Activated CD4-positive, alpha-beta T cell treated with anti-CD3 and anti-CD28 coated beads, Interleukin-2, Interleukin-6, amounts not matched to agents 100 ng/mL and 50 ng/mL, durations not matched to agents 16 hours and 8 hours (primary cell): Measurements from ENCODE around the gene SH3RF1.
A peak's percentile ranks its signal among the peaks of the same experiment; 100 is the strongest.

Source experiments
- DNase-seq: peaks from one replicate; pipeline ENCODE4 v3.0.0-alpha.2; 2020

SH3RF1 gene

GRCh38 chr4:169274033-169274432, 3.3 kb upstream of the SH3RF1 start:
- no peak for DNase-seq

- no peak for DNase-seq
Measured at GRCh38 chr4:169272265-169272886, 1.6 kb upstream of the SH3RF1 start.

GRCh38 chr4:169271692-169272007, 894 bp upstream of the SH3RF1 start:
- DNase-seq: no peak

GRCh38 chr4:169269916-169270809, 593 bp downstream of the SH3RF1 start:
- DNase-seq: peak; percentile 31

- no peak for DNase-seq
Measured at GRCh38 chr4:169268951-169269760, 1.6 kb downstream of the SH3RF1 start.

GRCh38 chr4:169267070-169267469, 3.7 kb downstream of the SH3RF1 start:
- DNase-seq: no peak

- no peak for DNase-seq
Measured at GRCh38 chr4:169266661-169267060, 4.1 kb downstream of the SH3RF1 start.

- no peak for DNase-seq
Measured at GRCh38 chr4:169266081-169266480, 4.7 kb downstream of the SH3RF1 start.

- DNase-seq: no peak
Measured at GRCh38 chr4:169263791-169264392, 6.9 kb downstream of the SH3RF1 start.

- DNase-seq: no peak
Measured at GRCh38 chr4:169260217-169260866, 10.4 kb downstream of the SH3RF1 start.

GRCh38 chr4:169259271-169259670, 11.5 kb downstream of the SH3RF1 start:
- no peak for DNase-seq

- no peak for DNase-seq
Measured at GRCh38 chr4:169258141-169258540, 12.6 kb downstream of the SH3RF1 start.

- DNase-seq: no peak
Measured at GRCh38 chr4:169256856-169257761, 13.6 kb downstream of the SH3RF1 start.

- no peak for DNase-seq
Measured at GRCh38 chr4:169256101-169256612, 14.6 kb downstream of the SH3RF1 start.

- DNase-seq: no peak
Measured at GRCh38 chr4:169254546-169254983, 16.2 kb downstream of the SH3RF1 start.

GRCh38 chr4:169253904-169254303, 16.9 kb downstream of the SH3RF1 start:
- DNase-seq: no peak

GRCh38 chr4:169253113-169253671, 17.6 kb downstream of the SH3RF1 start:
- no peak for DNase-seq

GRCh38 chr4:169252339-169253112, 18.2 kb downstream of the SH3RF1 start:
- no peak for DNase-seq

- DNase-seq: no peak
Measured at GRCh38 chr4:169251291-169252235, 19.2 kb downstream of the SH3RF1 start.
